ENCODE measurements around the gene RASSF5. TPM values are rescaled to one million over a fixed set of nuclear protein-coding genes. Genes with fewer than 3 reads are reported as not detected.

RASSF5 gene
- total RNA-seq, 1 experiment from 2014 or later, result 2.1 TPM

- no peaks in the 10 kb centered on the region for H3K27me3 Mint-ChIP-seq (ENCODE audit: low read depth)
- CTCF ChIA-PET, result interaction anchor here (0.6 kb wide), 1 partner anchor 59 kb away, joined by 3 read pairs; no protein-coding TSS in a partner anchor
- POLR2A ChIA-PET, result no interaction called here
- ATAC-seq (no peak), DNase-seq (ENCODE audit: low spot score) (no peak)
- H3K4me1 Mint-ChIP-seq, result peaks cover 5% of the 10 kb centered on the region
- TF ChIP-seq ATF3 (CRISPR knock-in tag; conservative IDR thresholded peaks at IDR 0.05) (no peak), TEAD4 (CRISPR knock-in tag; IDR thresholded peaks at IDR 0.05) (no peak), HMGA2 (CRISPR knock-in tag; IDR thresholded peaks at IDR 0.05) (no peak), ZBTB43 (CRISPR knock-in tag; IDR thresholded peaks at IDR 0.05) (no peak), ZNF232 (CRISPR knock-in tag; IDR thresholded peaks at IDR 0.05) (no peak)
- no peak overlapping the region for H3K27ac Mint-ChIP-seq
- no peak overlapping the region for H3K4me3 Mint-ChIP-seq
- H3K36me3 Mint-ChIP-seq, result no peaks in the 10 kb centered on the region
- no peaks in the 10 kb centered on the region for H3K9me3 Mint-ChIP-seq
These were observed 30.9 kb downstream of the RASSF5 start for GRCh38 chr1:206538086-206538770.

DNA sequence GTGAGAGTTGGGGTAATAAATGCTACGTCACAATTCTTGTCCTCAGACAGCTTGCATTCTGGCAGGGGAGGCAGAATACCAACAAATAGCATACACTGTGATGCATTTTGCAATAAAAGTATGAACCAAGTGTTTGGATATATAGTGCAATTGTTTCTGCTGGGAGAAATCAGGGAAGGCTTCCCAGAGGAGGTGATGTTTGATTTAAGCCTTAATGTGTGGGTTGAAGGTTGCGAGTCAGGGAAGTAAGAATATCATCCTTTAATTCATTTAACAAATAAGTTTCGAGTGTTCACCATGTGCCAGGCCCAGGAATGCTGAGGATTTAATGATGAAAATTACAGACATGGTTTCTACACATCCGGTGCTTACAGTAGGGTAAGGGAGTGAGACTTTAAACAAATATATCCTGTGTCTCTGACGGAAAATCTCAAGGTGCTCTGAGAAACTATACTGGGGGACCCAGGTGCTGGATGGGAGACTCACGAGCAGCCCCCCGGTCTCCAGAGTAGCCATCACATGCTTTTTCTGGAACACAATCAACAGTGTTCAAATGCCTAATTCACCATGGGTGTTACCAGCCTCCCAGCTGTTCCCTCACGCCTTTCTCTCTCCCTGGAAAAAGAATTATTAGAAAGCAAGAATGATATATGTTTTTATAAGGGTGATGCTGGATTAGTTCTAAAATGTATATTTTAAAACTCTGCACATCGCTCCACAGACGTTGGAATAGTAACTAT is 31.7 kb downstream of the RASSF5 start:
- Mint-ChIP-seq H3K4me3 (no peak overlapping the region), H3K27me3 (ENCODE audit: low read depth) (no peaks in the 10 kb centered on the region), H3K9me3 (no peaks in the 10 kb centered on the region), H3K4me1 (peaks cover 5% of the 10 kb centered on the region), H3K27ac (no peak overlapping the region), H3K36me3 (no peaks in the 10 kb centered on the region)
- CTCF ChIA-PET, result no interaction called here
- no peak for DNase-seq (ENCODE audit: low spot score)
- POLR2A ChIA-PET, result no interaction called here
- no peak for ATAC-seq
- no peak for TF ChIP-seq ETV6 (CRISPR knock-in tag; IDR thresholded peaks at IDR 0.05)
- TF ChIP-seq RELA (CRISPR knock-in tag; IDR thresholded peaks at IDR 0.05; ENCODE audit: borderline replicate concordance), result no peak
- no peak for TF ChIP-seq ZNF121 (CRISPR knock-in tag; IDR thresholded peaks at IDR 0.05)
- no peak for TF ChIP-seq PRRX2 (CRISPR knock-in tag; IDR thresholded peaks at IDR 0.05)
- TF ChIP-seq NFYB (CRISPR knock-in tag; conservative IDR thresholded peaks at IDR 0.05; ENCODE audit: low read depth), result no peak
- no peak for TF ChIP-seq GRHL2 (CRISPR knock-in tag; IDR thresholded peaks at IDR 0.05; ENCODE audit: insufficient replicate concordance, severe bottlenecking)
- TF ChIP-seq ZBTB43 (CRISPR knock-in tag; IDR thresholded peaks at IDR 0.05), result no peak
- no peak for TF ChIP-seq TEAD1 (CRISPR knock-in tag; IDR thresholded peaks at IDR 0.05)
- TF ChIP-seq AFF4 (CRISPR knock-in tag; IDR thresholded peaks at IDR 0.05; ENCODE audit: borderline replicate concordance), result no peak
- TF ChIP-seq SOX15 (CRISPR knock-in tag; IDR thresholded peaks at IDR 0.05), result no peak
- TF ChIP-seq CTCF (IDR thresholded peaks at IDR 0.05), result no peak
- TF ChIP-seq, protein P1, sequence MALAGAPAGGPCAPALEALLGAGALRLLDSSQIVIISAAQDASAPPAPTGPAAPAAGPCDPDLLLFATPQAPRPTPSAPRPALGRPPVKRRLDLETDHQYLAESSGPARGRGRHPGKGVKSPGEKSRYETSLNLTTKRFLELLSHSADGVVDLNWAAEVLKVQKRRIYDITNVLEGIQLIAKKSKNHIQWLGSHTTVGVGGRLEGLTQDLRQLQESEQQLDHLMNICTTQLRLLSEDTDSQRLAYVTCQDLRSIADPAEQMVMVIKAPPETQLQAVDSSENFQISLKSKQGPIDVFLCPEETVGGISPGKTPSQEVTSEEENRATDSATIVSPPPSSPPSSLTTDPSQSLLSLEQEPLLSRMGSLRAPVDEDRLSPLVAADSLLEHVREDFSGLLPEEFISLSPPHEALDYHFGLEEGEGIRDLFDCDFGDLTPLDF (CRISPR knock-in tag; IDR thresholded peaks at IDR 0.05), result no peak
- no peak for TF ChIP-seq MYBL2 (CRISPR knock-in tag; IDR thresholded peaks at IDR 0.05)
- no peak for TF ChIP-seq FOXP4 (CRISPR knock-in tag; IDR thresholded peaks at IDR 0.05)
- TF ChIP-seq TEAD4 (CRISPR knock-in tag; IDR thresholded peaks at IDR 0.05), result no peak

Measured in WTC11 (cell line).